ENCODE results near the gene ABTB1.

The ABTB1 gene

DNA sequence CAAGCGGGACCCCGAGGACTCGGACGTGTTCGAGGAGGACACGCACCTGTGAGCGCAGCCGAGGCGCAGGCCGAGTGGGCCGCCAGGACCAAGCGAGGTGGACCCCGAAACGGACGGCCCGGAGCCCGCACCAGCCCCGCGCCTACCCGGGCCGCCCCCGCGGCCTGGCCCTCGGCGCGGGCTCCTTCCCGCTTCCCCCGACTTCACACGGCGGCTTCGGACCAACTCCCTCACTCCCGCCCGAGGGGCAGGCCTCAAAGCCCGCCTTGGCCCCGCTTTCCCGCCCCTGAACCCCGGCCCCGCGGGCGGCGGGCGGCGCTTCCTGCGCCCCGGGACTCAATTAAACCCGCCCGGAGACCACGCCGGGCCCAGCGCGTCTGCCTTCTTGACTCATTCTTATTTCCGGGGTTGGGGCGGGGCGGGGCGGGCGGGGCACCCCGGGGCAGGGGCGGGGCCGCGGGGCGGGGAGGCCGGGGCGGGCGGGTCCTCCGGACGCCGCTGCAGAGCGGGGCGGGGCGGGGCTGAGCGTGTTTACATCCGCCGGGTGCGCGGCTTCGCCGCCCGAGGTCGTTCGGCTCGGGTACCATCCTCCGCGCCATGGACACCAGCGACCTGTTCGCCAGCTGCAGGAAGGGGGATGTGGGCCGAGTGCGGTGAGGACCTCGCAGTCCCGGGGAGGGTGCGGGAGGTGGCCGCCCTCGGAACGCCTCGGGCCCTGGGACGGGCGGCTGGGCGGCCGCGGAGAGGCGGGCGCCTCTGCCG is at the start of gene ABTB1:
ABTB1 (plus strand) TSS at position 524 of the 762 bp plus-strand sequence; CDS start at position 598, 74 bp downstream.
- DNase-seq: peak; percentile 86

DNA sequence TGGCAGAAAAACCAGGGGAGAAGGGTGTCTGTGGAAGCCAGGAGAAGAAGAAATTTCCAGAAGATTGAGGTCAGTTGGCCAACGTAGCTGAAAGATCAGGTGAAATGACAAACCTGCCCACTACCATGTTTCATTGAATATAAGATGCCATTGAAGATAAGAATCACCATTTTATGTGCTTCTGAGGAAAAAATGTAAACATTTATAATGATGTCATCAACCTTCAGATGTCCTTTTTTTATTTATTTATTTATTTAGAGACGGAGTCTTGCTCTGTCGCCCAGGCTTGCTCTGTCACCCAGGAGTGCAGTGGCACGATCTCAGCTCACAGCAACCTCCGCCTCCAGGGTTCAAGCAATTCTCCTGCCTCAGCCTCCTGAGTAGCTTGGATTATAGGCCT is 48.7 kb upstream of the ABTB1 start:
- no peak for DNase-seq

DNA sequence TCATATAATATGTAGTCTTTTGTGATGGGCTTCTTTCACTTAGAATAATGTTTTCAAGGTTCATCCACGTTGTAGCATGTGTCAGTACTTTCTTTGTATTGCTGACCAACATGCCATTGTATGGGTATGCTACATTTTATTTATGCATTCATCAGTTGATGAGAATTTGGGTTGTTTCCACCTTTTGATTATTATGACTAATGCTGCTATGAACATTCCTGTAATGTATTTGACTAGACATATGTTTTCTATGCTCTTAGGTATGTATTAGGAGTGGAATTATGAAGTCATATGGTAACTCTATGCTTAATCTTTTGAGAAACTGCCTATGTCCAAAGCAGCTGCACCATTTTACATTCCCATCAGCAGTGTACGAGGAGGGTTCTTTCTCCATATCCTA is 46.9 kb upstream of the ABTB1 start:
- peak; percentile 69 for DNase-seq

DNA sequence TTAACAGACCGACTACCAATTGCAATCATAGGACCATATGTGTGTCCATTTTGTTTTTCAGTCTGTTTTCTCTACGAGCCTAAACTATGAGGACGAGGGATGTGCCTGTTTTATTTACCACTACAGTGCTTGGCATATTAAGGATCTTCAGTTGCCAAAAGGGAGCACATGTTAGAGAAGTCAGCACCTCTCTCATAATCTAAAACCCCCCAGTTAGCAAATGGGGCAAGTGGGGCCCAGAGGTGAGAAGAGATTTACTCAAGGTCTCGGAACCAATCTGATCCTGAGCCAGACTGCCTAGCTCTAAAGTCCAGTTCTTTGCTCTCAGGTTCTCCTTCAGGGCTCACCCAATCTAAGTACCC is 44.3 kb upstream of the ABTB1 start:
- no peak for DNase-seq

DNA sequence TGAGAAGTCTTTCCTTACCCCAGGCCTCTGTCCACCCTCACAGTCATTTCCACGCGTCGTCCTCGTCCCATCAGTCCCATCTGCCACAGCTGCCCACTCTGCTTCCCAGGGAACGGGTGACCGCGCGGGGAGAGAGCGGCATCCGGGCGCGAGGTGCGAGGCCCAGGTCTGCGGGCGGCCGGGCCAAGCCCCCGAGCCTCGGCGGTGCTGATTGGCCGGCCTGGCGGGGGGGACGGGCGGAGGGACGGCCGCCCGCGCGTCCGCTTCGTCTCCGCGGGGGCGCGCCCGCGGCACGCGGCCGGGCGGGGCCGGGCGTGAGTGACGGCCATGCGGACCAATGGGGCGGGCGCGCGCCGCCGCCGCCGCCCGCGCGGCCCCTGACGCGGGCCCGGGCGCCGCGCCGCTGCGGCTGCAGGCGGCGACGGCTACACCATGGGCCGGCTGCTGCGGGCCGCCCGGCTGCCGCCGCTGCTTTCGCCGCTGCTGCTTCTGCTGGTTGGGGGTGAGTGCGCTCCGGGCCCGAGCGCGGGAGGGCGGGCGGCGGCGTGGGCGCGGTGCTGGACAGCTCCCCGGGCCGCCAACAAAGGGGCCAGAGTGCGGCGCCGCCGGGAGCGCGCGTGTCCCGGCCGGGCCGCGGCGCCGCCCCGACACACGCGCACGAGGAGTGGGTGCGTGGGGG is 43.8 kb upstream of the ABTB1 start, which contains the start of gene PODXL2:
PODXL2 (plus strand) TSS at position 398 of the 679 bp plus-strand sequence; CDS start at position 433, 35 bp downstream.
- DNase-seq: peak; percentile 62

DNA sequence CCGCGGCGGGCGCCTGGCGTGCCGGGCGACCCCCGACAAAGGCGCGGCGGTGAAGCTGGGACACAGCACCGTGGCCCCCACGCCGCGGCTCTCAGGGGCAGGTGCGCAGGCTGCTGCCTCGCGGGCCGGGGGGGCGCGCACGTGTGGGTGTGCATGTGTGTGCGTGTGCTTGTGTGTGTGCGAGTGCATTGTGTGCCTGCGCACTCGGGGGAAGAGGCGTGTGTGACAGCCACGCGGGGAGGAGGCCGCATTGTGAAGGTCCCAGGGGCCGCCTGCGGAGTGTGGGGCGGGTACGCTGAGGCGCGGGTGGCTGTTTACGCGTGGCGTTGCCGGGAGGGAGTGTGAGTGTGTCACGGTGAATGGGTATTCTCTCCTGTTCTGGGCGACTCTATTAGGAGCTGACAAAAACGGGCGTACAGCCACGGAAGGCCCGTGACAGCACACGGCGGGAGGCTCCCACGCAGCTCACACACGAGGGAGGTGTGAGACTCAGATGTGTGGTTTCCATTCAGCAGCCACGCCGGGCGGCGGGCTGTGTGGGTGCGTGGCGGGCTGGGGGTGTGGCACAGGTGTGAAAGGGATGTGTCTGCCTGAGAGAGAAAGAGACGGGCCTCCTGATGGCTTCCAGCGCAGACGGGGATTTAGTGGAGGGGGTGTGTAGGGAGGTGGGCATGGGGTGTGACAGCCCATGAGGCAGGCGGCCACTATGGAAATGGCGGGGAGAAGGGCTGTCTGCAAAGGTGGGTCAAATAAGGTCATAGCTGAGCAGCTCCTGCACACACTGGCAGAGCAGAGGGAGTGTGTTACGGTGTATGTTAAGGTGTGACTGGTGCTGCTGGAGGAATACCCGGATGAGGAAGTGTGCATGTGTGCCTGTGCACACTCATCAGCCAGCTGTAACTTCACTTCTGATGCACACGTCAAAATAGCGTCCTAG is 43.0 kb upstream of the ABTB1 start:
- DNase-seq: no peak

DNA sequence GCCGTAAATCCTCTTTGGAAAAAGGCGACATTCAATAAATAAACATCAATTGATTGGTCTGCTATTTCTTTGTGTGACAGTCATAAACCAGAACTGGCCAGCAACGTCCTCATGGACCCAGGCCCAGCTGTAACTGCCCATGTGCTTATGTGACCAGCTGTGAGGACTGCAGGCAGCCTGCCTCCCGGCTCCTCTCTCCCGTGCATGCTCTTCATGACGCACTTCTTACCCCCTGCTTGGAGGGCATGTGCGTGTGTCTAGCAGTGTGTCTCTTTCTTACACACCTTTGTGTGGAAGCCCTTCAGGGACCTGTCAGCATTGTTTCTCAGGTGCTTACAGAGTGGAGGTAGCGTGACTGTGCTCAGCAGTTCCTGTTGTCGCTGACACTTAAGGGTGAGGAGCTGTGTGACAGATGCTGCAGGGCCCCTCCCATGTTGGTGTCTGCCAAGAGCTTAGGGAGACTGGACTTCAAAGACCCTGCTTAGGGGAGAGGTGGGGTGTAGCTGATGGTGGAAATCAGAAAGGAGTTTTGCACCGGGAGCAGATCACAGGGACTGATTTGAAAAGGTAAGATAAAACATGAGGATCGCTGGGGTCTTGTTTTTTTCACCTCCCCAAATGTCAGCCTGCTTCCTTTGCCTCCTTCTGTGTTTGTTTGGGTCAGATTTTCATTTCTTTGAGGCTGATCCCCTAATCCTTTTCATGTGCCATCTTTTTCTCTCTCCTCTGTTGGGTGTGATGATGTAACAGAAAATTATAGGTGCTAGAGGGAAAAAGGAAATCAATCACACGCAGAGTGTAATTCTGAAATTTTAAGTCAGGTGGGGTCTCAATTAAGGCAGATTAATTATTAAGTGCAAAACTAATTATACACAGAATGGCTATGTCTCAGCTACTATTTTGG is 41.7 kb upstream of the ABTB1 start:
- DNase-seq: no peak

DNA sequence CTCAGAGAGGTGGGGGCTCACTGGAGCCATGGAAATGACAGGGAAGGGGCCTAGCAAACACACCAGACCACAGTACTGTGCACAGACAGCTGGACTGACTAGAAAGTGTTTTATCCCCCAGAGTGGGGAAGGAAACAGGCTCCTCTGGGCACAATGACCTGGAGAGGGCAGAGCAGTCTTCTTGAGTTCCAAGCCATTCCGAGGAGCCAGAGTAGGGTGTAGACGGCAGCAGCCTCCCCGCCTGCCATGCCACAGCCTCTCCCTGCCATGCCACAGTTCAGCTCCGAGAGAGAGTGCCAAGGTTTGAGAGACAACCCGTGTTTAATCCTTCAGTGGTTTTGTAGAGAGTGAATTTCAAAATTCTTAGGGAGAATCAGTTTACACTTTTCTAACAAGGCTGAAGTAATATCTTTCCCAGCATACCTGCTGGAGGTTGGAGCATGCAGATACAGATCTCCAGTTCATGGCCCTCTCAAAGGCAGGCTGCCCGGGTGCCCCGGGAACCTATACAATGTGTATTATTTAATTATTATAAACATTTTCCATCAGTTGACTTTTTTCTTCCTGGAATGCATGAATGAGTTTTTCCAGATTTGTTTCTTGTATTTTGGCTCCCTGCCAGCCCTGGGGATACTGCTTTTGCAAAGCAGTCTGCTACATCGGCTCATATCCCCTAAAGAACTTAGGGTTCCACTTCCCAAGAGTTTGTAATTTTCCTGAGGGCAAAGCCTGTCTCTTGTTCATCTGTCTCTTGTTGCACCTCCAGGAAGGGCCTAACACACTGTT is 40.5 kb upstream of the ABTB1 start:
- DNase-seq: no peak

DNA sequence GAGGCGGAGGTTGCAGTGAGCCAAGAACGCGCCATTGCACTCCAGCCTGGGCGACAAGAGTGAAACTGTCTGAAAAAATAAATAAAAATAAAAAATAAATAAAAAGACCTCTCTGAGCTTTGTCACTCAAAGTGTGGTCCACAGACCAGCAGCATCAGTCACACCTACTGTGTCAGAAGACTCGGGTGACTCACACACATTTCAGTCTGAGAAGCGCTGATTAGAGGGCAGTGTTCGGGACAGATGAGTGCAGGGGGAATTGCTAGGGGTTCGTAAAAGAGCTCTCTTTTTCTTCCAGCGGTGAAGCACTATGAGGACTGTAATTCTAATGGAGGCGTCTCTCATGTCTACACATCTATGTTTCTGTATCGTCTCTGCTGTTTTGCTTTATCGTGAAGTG is 38.1 kb upstream of the ABTB1 start:
- no peak for DNase-seq

DNA sequence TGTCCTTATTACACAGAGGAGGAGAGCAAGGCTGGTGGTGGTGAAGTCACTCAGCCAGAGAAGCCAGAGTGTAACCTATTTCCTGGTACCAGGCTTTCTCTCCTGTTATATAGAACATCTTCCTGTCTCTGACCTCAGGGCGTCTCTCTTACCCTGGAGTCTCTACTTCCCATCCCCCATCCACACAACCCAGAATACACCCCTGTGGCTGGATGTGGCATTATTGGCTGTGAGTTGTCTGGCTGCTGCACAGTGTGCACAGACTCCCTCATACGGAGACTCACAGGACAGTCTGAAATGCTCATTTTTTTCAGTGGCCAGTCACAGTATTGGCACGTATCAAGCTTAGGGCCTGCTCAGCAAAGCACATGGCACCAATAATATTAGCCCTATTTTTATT is 35.2 kb upstream of the ABTB1 start:
- DNase-seq: peak; percentile 22

DNA sequence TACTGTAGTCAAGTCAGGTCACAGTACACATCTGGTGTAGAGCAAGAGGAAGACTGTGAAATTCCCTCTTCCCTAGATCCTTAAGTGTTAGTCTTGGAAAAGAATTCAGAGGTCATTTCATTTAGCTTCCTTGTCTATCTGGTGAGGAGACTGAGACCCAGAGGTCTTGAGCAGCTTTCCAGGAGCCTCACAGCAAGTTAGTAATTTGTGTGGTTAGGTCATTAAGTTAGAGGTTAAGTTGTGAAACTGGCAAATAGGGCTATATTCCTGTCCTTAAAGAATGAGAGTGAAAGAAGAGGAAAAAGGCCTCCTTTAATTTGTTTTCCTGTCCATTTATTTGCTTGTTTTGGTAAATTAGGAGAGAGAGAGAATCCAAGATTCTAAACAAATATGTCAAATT is 34.8 kb upstream of the ABTB1 start:
- DNase-seq: no peak

DNA sequence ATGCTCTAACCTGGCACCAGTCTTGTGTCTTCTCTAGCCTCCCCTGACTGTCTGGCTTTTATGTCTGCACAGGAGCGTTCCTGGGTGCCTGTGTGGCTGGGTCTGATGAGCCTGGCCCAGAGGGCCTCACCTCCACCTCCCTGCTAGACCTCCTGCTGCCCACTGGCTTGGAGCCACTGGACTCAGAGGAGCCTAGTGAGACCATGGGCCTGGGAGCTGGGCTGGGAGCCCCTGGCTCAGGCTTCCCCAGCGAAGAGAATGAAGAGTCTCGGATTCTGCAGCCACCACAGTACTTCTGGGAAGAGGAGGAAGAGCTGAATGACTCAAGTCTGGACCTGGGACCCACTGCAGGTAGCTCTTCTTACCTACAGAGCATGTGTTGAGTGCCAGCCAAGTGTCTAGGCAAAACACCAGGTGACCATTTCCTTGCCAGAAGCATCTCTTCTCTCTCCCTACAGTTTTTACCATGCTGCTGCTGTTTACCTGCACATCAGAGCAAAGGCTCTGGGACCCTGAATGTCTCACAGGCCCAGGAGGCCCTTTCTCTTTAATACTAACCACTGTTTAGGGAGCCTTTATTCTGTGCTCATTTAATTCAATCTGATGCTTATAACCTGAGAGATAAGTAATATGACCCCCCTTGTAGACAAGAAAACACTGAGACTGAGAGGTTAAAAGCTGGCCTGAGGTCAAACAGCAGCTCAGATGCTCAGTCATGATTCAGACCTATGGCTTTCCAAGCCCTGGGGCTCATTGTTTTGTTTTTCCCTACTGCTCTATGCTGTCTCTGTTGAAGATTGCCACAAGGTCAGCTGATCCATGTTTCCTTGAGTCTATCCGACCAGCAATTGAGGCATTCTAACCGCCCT is 33.3 kb upstream of the ABTB1 start:
- no peak for DNase-seq

DNA sequence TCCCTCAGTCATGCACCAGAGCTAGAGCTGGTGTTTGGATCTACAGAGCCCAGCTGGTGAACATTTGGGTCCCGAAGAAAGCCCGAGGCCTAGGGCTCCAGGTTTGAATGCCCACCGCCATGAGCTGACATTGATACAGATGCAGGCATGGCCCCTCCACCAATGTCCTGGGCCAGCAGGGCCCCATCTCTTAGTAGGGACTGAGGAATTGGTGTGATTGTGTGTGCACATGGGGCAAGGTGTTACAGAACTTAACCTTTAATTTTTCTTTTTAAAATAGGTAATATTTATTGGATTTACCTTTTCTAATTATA is 32.8 kb upstream of the ABTB1 start:
- DNase-seq: no peak

DNA sequence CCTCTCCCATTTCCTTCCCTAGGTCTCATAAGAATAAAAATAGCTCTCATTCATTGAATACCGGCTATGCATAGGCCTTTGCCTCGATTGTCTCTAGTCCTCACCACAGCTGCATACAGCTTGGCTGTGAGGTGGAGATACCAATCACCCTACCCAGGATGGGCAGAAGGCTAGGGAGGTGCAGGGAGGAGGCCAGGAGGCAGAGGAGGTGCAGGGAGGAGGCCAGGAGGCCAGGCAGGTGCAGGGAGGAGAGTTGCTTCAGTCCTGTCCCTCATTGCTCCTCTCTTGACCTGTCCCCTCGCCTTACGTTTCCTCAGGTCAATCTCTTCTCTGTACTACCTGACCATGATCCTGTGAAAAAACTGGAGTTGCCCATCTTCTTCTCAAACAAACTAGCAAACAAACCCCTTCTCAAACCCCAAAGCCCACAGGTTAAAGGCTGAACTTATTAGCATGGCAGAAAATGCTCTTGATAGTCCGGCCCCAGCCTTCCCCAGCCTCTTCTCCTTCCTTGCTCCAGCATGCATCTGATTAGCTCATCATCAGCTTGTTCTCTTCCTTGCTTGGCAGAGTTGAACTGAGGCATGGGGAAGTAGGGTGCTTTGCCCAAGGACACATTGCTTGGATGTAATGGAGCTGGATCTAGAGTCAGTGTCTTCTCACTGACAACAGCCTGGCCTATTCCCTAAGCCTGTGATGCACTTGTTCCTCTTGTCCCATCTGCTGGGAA is 27.9 kb upstream of the ABTB1 start:
- no peak for DNase-seq

DNA sequence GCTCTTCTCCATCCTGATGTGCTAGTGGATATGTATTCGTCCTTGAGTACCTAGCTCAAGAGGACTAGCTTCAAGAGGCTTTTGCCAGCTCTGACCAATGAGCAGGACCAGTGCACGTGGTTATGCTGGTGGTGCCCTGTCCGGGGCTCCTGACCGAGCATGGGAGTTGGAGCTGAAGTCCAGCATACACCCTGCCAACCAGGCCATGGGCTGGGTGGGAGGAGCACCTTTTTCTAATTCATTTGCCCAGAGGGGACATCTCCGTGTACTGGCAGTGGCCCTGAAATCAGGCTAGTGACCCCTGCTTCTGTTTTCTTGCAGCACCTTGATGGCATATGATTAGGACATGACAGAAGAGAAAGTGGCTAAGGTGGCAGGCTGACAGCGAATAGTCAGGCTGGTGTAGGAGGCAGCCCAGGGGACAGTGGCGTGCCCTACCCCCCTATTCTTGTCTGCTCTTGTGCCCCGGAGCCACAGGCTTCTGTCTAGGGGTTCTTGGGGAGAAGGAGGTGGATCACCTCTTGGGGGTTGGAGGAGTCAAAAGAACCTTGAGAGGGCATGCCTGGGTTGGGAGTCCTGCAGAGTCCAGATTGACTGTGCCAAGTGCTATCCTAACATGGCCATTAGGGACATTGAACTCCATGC is 27.3 kb upstream of the ABTB1 start:
- no peak for DNase-seq

DNA sequence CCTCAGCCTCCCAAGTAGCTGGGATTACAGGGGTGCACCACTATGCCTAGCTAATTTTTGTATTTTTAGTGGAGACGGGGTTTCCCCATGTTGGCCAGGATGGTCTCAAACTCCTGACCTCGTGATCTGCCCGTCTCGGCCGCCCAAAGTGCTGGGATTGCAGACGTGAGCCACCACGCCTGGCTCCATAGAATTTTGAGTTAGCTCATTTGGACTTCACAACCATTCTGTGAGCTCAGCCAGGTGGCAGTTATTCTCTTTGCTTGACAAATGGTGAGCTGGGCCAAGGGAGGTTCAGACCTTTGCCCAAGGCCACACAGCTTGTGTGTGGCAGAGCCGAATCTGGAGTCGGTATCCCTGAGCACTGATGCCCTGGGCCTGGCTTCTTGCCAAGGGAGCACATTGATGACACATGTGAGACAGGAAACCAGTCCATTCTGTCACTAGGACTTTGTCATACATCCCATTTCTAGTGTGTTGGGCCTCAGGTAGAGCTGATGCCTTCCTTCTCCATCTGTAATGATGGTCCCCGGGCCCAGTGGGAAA is 26.2 kb upstream of the ABTB1 start:
- DNase-seq: no peak

DNA sequence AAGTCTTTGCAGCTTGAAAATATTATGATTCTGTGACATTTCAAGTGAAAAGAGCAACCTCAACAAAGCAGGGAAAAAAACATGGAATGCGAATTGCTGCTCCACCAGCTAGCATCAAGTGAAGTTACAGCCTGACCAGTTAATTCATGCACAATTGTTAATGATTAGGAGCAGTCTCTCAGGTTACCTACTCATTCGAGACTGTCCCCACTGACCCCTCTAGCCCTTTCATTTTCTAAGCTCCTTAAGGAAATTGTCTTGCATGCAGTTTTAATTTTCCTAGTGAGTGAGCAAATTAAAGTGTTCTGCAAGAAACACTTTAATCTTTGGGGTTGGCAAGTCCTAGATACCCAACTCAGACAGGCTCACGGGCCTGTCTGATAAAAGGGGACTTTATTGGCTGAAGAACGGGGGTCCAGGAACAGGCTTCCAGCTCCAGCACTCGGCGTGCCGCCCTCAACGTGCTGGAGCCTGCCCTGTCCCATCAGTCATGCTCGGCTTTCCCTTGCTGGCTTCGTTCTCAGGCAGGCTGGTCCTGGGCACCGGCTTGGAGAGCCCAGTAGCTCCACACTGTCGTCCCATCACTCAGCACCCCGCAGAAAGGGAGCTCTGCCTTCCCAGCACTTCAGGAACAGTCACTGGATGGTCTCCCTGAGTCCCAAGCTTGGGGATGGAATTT is 25.4 kb upstream of the ABTB1 start:
- no peak for DNase-seq

DNA sequence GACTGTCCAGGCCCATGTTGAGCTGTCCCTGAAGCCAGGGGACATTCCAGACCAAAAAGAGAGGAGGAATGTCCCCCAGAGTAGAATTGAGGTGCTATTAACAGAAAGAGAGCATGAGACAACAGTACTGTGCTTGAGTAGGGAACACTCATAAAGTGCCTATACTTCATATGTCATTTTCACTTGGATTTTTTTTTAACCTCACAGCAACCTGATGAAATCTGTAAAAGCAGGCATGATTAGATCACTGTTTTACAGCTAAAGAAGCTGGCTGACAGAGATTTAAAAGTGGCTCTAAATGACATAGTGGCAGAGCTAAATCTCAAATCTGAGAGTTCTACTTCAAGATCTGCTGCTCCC is 24.9 kb upstream of the ABTB1 start:
- DNase-seq: no peak

DNA sequence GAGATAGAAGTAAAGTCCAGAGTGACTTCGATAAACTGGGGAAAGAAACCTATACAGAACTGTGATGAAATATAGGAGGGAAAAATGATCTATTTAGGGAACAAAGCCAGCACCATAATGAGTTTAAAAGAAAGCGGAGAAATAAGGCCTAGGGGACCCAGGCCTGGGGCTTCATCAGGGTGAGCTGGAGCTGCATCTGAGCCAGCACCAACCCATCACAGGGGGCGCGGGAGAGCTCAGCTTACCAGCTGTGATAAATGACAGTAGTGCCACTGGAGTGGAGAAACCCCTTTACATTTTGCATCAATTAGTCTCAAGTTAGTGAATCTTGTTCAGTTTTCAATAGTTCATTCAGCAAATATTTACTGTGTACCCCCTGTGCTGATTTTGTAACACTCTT is 22.5 kb upstream of the ABTB1 start:
- DNase-seq: no peak

Measured in fibroblast of skin of right biceps (primary cell).